K562 (cell line): ENCODE measurements around the gene PLEKHA8. TPM values are rescaled to one million over a fixed set of nuclear protein-coding genes. Genes with fewer than 3 reads are reported as not detected.
A peak's percentile ranks its signal among the peaks of the same experiment; 100 is the strongest.

ENCODE experiments used
- ATF7 ChIP-seq: fragments of 450-650 bp; IDR thresholded peaks from 2 replicates; pipeline ENCODE4 v1.7.1; 2014; ENCODE audit warnings: mild to moderate bottlenecking, moderate library complexity
- CBFA2T3 ChIP-seq: fragments of 450-650 bp; IDR thresholded peaks from 2 replicates; pipeline ENCODE4 v1.6.1; 2017
- GABPB1 ChIP-seq: sonication (generic); formaldehyde crosslinking; IDR thresholded peaks from 2 replicates; pipeline ENCODE4 v1.8.0; 2022; ENCODE audit warnings: mild to moderate bottlenecking, missing genetic modification reagents
- JUN ChIP-seq, 2 experiments: sonication (generic) in 1 of 2; formaldehyde crosslinking in 1 of 2; IDR thresholded peaks; 2 replicates each; pipeline versions ENCODE4 v1.6.1 to v1.8.0; 2012 to 2022; ENCODE audit warnings: borderline replicate concordance in 2 of 2, mild to moderate bottlenecking in 2 of 2, improper control_type of control experiment in 1 of 2, low read depth in 1 of 2, low read length in 1 of 2, missing genetic modification reagents in 1 of 2
- NCOA1 ChIP-seq: fragments of 450-650 bp; IDR thresholded peaks from 2 replicates; pipeline ENCODE4 v1.6.1; 2016; ENCODE audit warnings: low read depth
- NR1H2 ChIP-seq: sonication (generic); formaldehyde crosslinking; IDR thresholded peaks from 2 replicates; pipeline ENCODE4 v1.4.0; 2020; ENCODE audit warnings: mild to moderate bottlenecking, missing genetic modification reagents
- PTTG1 ChIP-seq: fragments of 450-650 bp; IDR thresholded peaks from 2 replicates; pipeline ENCODE4 v1.6.1; 2016; ENCODE audit warnings: low read depth, mild to moderate bottlenecking, missing genetic modification characterization, missing compliant biosample characterization
- RHOXF2B ChIP-seq: fragments of 250-450 bp; sonication (Bioruptor Pico); conservative IDR thresholded peaks from 2 replicates; pipeline ENCODE4 v1.5.1; 2021
- SMARCA4 ChIP-seq: fragments of 450-650 bp; IDR thresholded peaks from 2 replicates; pipeline ENCODE4 v1.6.1; 2016
- TAF7 ChIP-seq: fragments of 450-650 bp; IDR thresholded peaks from 2 replicates; pipeline ENCODE4 v1.6.1; 2016; ENCODE audit warnings: missing genetic modification characterization, missing compliant biosample characterization
- U2AF2 ChIP-seq: fragments of 200-400 bp; formaldehyde crosslinking; optimal IDR thresholded peaks from 2 replicates; pipeline ENCODE3; 2017; ENCODE audit warnings: low read depth, mild to moderate bottlenecking, low read length
- ZNF184 ChIP-seq: sonication (generic); formaldehyde crosslinking; IDR thresholded peaks from 2 replicates; pipeline ENCODE4 v1.5.0; 2020; ENCODE audit warnings: missing genetic modification reagents
- ZNF316 ChIP-seq: fragments of 450-650 bp; IDR thresholded peaks from 2 replicates; pipeline ENCODE4 v1.6.1; 2016
- ZNF778 ChIP-seq: fragments of 450-650 bp; formaldehyde crosslinking; IDR thresholded peaks from 2 replicates; pipeline ENCODE4 v1.4.0; 2020; ENCODE audit warnings: mild to moderate bottlenecking, moderate library complexity
- polyA plus RNA-seq, 8 experiments: library from polyadenylated mRNA; depleted of rRNA in 4 of 8; stranded (reverse) in 5 of 8; unstranded in 3 of 8; fragments of >200 nt; fragmentation: Nextera tagmentation in 2 of 8; fragmentation: Illumina TruSeq in 1 of 8; extraction: Ambion mirVana in 2 of 8; extraction: Trizol in 1 of 8; gene quantifications; 2 replicates each; pipeline versions ENCODE4 v1.2.1 to v1.2.3, GENCODE V29; 2011 to 2014; ENCODE audit warnings: inconsistent platforms in 1 of 8, missing spikeins in 1 of 8
- total RNA-seq, 7 experiments: library from RNA; depleted of rRNA in 6 of 7; stranded (reverse); fragments of >200 nt in 6 of 7; fragmentation: Illumina TruSeq in 2 of 7; extraction: Trizol in 2 of 7; gene quantifications; 2 replicates each; pipeline versions ENCODE4 v1.2.1 to v1.2.3, GENCODE V29; 2011 to 2021; ENCODE audit warnings: low replicate concordance in 1 of 7
- TF ChIP-seq, protein P1 (sequence below): sonication (generic); formaldehyde crosslinking; IDR thresholded peaks from 2 replicates; pipeline ENCODE4 v1.8.1; 2022; ENCODE audit warnings: missing genetic modification reagents
- TF ChIP-seq, protein P2 (sequence below): IDR thresholded peaks from 2 replicates; pipeline ENCODE4 v1.6.1; 2011; ENCODE audit warnings: borderline replicate concordance, low read depth, mild to moderate bottlenecking, moderate library complexity, low read length; ENCODE audit not compliant: insufficient read depth, poor library complexity, severe bottlenecking
- TF ChIP-seq, protein P3 (sequence below): sonication (generic); formaldehyde crosslinking; IDR thresholded peaks from 2 replicates; pipeline ENCODE4 v1.8.1; 2023; ENCODE audit warnings: mild to moderate bottlenecking, missing genetic modification reagents
- TF ChIP-seq, protein P4 (sequence below): fragments of 250-450 bp; sonication (Bioruptor Pico); IDR thresholded peaks from 2 replicates; pipeline ENCODE4 v1.4.0; 2020

PLEKHA8 gene
- total and polyA plus RNA-seq, 9 of the 15 experiments (the other 6 are each of a cell fraction or from before 2014, with no cell fraction given): 3.2 to 16.3 (median 11.8) TPM

DNA sequence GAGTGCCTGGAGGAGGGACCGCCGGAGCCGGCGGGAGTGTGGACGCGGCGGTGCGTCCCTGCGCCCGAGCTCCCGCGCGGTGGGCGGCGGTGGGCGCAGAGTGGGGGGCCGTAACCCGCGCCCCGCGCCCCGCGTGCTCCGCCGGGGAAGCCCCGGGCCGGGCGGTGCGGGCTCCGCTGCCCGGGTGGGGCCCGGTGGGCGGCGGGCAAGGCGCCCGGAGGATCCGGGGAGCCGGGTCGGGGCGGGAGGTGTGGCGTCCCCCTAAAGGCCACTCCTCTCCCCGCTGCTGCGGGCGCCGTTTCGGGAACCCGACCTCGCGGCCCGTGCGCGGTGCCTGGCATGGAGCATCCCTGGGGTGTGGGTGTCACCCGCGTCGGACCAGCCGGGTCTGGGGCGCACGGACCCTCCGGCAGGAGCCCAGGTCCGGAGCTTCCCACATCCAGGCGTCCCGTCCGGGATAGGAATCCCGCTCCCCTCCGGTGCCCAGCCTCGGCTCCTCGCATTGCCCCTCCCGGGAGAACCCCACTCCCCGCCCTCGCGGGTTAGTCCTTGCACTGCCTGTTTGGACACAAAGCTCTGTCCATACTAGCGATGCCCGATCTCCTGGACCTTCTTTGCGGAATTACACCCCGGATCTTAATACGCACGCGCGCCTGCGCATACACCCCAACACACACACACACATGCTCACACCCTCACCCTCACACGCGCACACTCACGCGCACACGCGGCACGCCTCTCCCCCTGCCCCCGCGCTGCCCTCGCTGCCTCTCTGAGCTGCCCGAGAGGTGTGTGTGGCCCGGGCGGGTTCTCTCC is 107.3 kb downstream of the PLEKHA8 start (continued):
- TF ChIP-seq ZNF778 (CRISPR knock-in tag) (no peak), PTTG1 (tag) (no peak), U2AF2 (no peak), GABPB1 (CRISPR knock-in tag) (no peak), ATF7 (no peak), TAF7 (tag) (no peak), SMARCA4 (no peak), ZNF184 (CRISPR knock-in tag) (no peak), ZNF316 (no peak), RHOXF2B (CRISPR knock-in tag) (no peak), NR1H2 (CRISPR knock-in tag) (no peak), CBFA2T3 (no peak), NCOA1 (no peak), JUN (IDR thresholded peaks at IDR 0.05; ENCODE audit: borderline replicate concordance, low read depth, low read length) (no peak), JUN (CRISPR knock-in tag; IDR thresholded peaks at IDR 0.05; ENCODE audit: borderline replicate concordance) (0 out of 2 replicates have a peak, but pooled peaks have one; percentile 22)
- TF ChIP-seq, protein P1, sequence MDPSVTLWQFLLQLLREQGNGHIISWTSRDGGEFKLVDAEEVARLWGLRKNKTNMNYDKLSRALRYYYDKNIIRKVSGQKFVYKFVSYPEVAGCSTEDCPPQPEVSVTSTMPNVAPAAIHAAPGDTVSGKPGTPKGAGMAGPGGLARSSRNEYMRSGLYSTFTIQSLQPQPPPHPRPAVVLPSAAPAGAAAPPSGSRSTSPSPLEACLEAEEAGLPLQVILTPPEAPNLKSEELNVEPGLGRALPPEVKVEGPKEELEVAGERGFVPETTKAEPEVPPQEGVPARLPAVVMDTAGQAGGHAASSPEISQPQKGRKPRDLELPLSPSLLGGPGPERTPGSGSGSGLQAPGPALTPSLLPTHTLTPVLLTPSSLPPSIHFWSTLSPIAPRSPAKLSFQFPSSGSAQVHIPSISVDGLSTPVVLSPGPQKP (CRISPR knock-in tag): no peak
- TF ChIP-seq, protein P2, sequence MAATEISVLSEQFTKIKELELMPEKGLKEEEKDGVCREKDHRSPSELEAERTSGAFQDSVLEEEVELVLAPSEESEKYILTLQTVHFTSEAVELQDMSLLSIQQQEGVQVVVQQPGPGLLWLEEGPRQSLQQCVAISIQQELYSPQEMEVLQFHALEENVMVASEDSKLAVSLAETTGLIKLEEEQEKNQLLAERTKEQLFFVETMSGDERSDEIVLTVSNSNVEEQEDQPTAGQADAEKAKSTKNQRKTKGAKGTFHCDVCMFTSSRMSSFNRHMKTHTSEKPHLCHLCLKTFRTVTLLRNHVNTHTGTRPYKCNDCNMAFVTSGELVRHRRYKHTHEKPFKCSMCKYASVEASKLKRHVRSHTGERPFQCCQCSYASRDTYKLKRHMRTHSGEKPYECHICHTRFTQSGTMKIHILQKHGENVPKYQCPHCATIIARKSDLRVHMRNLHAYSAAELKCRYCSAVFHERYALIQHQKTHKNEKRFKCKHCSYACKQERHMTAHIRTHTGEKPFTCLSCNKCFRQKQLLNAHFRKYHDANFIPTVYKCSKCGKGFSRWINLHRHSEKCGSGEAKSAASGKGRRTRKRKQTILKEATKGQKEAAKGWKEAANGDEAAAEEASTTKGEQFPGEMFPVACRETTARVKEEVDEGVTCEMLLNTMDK: no peak
- TF ChIP-seq, protein P3, sequence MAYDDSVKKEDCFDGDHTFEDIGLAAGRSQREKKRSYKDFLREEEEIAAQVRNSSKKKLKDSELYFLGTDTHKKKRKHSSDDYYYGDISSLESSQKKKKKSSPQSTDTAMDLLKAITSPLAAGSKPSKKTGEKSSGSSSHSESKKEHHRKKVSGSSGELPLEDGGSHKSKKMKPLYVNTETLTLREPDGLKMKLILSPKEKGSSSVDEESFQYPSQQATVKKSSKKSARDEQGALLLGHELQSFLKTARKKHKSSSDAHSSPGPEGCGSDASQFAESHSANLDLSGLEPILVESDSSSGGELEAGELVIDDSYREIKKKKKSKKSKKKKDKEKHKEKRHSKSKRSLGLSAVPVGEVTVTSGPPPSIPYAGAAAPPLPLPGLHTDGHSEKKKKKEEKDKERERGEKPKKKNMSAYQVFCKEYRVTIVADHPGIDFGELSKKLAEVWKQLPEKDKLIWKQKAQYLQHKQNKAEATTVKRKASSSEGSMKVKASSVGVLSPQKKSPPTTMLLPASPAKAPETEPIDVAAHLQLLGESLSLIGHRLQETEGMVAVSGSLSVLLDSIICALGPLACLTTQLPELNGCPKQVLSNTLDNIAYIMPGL (CRISPR knock-in tag): no peak
- TF ChIP-seq, protein P4, sequence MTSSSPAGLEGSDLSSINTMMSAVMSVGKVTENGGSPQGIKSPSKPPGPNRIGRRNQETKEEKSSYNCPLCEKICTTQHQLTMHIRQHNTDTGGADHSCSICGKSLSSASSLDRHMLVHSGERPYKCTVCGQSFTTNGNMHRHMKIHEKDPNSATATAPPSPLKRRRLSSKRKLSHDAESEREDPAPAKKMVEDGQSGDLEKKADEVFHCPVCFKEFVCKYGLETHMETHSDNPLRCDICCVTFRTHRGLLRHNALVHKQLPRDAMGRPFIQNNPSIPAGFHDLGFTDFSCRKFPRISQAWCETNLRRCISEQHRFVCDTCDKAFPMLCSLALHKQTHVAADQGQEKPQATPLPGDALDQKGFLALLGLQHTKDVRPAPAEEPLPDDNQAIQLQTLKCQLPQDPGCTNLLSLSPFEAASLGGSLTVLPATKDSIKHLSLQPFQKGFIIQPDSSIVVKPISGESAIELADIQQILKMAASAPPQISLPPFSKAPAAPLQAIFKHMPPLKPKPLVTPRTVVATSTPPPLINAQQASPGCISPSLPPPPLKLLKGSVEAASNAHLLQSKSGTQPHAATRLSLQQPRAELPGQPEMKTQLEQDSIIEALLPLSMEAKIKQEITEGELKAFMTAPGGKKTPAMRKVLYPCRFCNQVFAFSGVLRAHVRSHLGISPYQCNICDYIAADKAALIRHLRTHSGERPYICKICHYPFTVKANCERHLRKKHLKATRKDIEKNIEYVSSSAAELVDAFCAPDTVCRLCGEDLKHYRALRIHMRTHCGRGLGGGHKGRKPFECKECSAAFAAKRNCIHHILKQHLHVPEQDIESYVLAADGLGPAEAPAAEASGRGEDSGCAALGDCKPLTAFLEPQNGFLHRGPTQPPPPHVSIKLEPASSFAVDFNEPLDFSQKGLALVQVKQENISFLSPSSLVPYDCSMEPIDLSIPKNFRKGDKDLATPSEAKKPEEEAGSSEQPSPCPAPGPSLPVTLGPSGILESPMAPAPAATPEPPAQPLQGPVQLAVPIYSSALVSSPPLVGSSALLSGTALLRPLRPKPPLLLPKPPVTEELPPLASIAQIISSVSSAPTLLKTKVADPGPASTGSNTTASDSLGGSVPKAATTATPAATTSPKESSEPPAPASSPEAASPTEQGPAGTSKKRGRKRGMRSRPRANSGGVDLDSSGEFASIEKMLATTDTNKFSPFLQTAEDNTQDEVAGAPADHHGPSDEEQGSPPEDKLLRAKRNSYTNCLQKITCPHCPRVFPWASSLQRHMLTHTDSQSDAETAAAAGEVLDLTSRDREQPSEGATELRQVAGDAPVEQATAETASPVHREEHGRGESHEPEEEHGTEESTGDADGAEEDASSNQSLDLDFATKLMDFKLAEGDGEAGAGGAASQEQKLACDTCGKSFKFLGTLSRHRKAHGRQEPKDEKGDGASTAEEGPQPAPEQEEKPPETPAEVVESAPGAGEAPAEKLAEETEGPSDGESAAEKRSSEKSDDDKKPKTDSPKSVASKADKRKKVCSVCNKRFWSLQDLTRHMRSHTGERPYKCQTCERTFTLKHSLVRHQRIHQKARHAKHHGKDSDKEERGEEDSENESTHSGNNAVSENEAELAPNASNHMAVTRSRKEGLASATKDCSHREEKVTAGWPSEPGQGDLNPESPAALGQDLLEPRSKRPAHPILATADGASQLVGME (CRISPR knock-in tag): no peak
